HG03066 (cell line): ENCODE measurements around the gene HP.
"Not testable (repeated sequence)": the region's sequence is repeated elsewhere in the genome, so short reads cannot be mapped to it uniquely, and the experiment has no call there.

Experiments used
- ATAC-seq: cut with Tn5 transposase; IDR thresholded peaks from one replicate; pipeline ENCODE4 v1.9.1; 2021; ENCODE audit warnings: low read depth; ENCODE audit not compliant: unreplicated experiment

Gene HP

GRCh38 chr16:72042157-72042660 is 12.1 kb upstream of the HP start:
- ATAC-seq: no peak

- ATAC-seq: no peak
Measured at GRCh38 chr16:72043058-72043457, 11.2 kb upstream of the HP start.

- ATAC-seq: no peak
Measured at GRCh38 chr16:72043539-72043938, 10.8 kb upstream of the HP start.

GRCh38 chr16:72044296-72044695 is 10.0 kb upstream of the HP start:
- no peak for ATAC-seq

- no peak for ATAC-seq
Measured at GRCh38 chr16:72044825-72045359, 9.4 kb upstream of the HP start.

GRCh38 chr16:72049110-72049509 is 5.2 kb upstream of the HP start:
- no peak for ATAC-seq

GRCh38 chr16:72050769-72051464 is 3.4 kb upstream of the HP start:
- ATAC-seq: no peak

- no peak for ATAC-seq
Measured at GRCh38 chr16:72051818-72052217, 2.5 kb upstream of the HP start.

- no peak for ATAC-seq
Measured at GRCh38 chr16:72055911-72056310, 1.6 kb downstream of the HP start.

- not testable (repeated sequence) for ATAC-seq
Measured at GRCh38 chr16:72057313-72057712, 3.0 kb downstream of the HP start.

GRCh38 chr16:72059060-72059459 is 4.8 kb downstream of the HP start:
- ATAC-seq: not testable (repeated sequence)

GRCh38 chr16:72060405-72060804 is 6.1 kb downstream of the HP start:
- ATAC-seq: no peak

- ATAC-seq: no peak
Measured at GRCh38 chr16:72061564-72061963, 7.3 kb downstream of the HP start.

GRCh38 chr16:72064361-72064894 is 10.1 kb downstream of the HP start:
- no peak for ATAC-seq

GRCh38 chr16:72066747-72067146 is 12.4 kb downstream of the HP start:
- ATAC-seq: no peak

GRCh38 chr16:72068930-72069329 is 14.6 kb downstream of the HP start:
- no peak for ATAC-seq

- no peak for ATAC-seq
Measured at GRCh38 chr16:72072514-72073342, 18.4 kb downstream of the HP start.

GRCh38 chr16:72073560-72074230 is 19.4 kb downstream of the HP start:
- ATAC-seq: no peak

GRCh38 chr16:72075067-72075466 is 20.8 kb downstream of the HP start:
- not testable (repeated sequence) for ATAC-seq

GRCh38 chr16:72076991-72077706 is 22.8 kb downstream of the HP start:
- ATAC-seq: not testable (repeated sequence)
